OCI-M2 (cell line): ENCODE results near the gene CEP72.
"Not testable (repeated sequence)": the region's sequence is repeated elsewhere in the genome, so short reads cannot be mapped to it uniquely, and the experiment has no call there.

Experiments used
- DNase-seq: peaks from one replicate; lab custom pipeline; 2025; ENCODE audit not compliant: unreplicated experiment; lab: John Stamatoyannopoulos, UW

The CEP72 gene

DNA sequence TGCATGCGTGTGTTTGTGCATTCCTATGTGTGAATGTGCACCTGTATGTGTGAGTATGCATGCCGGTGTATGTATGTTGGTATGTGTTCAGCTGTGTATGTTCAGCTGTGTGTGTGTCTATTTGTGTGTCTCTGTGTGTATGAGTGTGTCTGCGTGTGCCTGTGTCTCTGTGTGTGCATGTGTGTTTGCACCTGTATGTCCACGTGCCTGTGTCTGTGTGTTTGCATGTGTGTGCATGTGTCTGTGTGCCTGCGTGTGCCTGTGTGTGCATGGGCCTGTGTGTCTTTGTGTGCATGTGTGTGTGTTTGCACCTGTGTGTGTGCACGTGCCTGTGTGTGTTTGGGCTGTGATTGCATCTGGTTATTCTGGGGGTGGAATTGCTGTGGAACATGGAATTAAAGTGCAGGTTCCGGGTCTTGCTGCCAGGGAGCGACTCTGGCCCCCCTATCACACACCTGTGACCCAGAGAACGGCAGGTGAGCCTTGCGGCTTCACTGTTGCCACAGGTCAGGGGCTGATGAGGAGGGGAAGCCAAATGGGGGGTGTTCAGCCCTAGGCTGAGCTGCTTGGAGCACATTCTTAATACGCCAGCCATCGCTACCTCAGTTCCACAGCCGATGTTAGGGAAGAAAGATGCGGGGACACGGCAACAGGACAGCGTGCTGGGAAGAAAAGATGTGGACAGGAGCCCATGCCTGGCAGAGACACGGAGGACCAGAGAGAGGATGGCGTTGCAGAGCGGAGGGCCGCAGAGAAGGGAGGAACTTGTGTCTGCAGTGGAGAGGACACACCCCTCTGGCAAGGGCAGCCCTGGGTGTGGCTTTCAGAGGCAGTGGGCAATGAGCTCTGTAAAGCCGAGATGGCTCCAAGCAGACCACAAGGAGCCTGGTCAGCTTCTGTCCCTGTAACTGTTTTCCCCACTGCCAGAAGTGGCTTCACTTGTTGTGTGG, 84.9 kb downstream of the CEP72 start:
- DNase-seq: not testable (repeated sequence)
